DMS114 treated with DMSO at 0.1 percent for 48 hours (cell line): ENCODE measurements around the gene CMKLR1.

Source experiments
- DNase-seq: peaks from one replicate; lab custom pipeline; 2025; ENCODE audit not compliant: unreplicated experiment; lab: John Stamatoyannopoulos, UW

The CMKLR1 gene

GRCh38 chr12:108269224-108269623 lies 69.9 kb downstream of the CMKLR1 start:
- no peak for DNase-seq

GRCh38 chr12:108268397-108268796 lies 70.7 kb downstream of the CMKLR1 start:
- DNase-seq = no peak

- no peak for DNase-seq
These were observed 71.7 kb downstream of the CMKLR1 start for GRCh38 chr12:108267450-108267849.

- DNase-seq = no peak
These were observed 73.0 kb downstream of the CMKLR1 start for GRCh38 chr12:108266131-108266530.

- no peak for DNase-seq
These were observed 73.6 kb downstream of the CMKLR1 start for GRCh38 chr12:108265505-108265904.

GRCh38 chr12:108260969-108261368 lies 78.1 kb downstream of the CMKLR1 start:
- no peak for DNase-seq

- no peak for DNase-seq
These were observed 79.1 kb downstream of the CMKLR1 start for GRCh38 chr12:108260039-108260438.

GRCh38 chr12:108257610-108258106 lies 81.5 kb downstream of the CMKLR1 start:
- no peak for DNase-seq

GRCh38 chr12:108257004-108257403 lies 82.1 kb downstream of the CMKLR1 start:
- DNase-seq = no peak

- DNase-seq = no peak
These were observed 83.9 kb downstream of the CMKLR1 start for GRCh38 chr12:108255252-108255602.

GRCh38 chr12:108254517-108255251 lies 84.4 kb downstream of the CMKLR1 start:
- DNase-seq = no peak

GRCh38 chr12:108254030-108254429 lies 85.1 kb downstream of the CMKLR1 start:
- DNase-seq = no peak

- DNase-seq = no peak
These were observed 85.6 kb downstream of the CMKLR1 start for GRCh38 chr12:108253540-108253939.

- DNase-seq = no peak
These were observed 86.6 kb downstream of the CMKLR1 start for GRCh38 chr12:108252523-108252922.

- no peak for DNase-seq
These were observed 91.1 kb downstream of the CMKLR1 start for GRCh38 chr12:108248011-108248410.

- no peak for DNase-seq
These were observed 92.0 kb downstream of the CMKLR1 start for GRCh38 chr12:108247130-108247529.

- no peak for DNase-seq
These were observed 97.0 kb downstream of the CMKLR1 start for GRCh38 chr12:108241986-108242703.

- no peak for DNase-seq
These were observed 98.2 kb downstream of the CMKLR1 start for GRCh38 chr12:108240928-108241327.

GRCh38 chr12:108240027-108240785 lies 98.9 kb downstream of the CMKLR1 start:
- no peak for DNase-seq

GRCh38 chr12:108239378-108239777 lies 99.7 kb downstream of the CMKLR1 start:
- DNase-seq = no peak

GRCh38 chr12:108238474-108238873 lies 100.6 kb downstream of the CMKLR1 start:
- no peak for DNase-seq
